HuH-7.5 (cell line): ENCODE measurements around the gene KCNMA1.

Source experiments
- DNase-seq: peaks from one replicate; pipeline ENCODE4 v3.0.0; 2011; ENCODE audit warnings: low spot score

The KCNMA1 gene

DNA sequence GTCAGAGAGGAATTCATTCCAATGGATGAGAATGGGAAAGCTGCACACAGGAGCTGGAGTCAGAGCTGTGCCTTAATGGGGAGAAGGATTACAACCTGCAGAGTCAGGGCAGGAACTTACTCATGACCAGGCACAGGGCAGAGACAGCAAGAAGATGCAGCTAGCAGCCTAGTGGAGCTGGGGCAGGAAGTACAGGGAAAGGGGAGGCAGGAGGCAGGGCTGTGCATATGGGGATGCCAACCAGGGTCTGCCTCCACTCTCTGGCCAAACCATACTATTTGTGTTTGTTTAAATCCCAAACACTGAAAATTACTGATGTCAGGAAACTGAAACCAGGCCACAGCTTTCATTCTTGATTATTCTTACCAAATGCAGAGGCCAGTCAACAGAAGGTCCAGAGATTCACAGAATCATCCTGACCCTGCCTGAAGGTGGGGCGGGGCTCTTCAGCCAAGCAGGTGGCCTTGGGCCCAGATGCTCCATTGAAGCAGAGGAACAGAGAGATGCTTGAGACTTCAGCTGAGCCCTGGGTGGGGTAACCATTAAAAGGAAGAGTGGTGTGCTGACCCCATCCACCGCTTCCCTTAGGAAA lies 461.9 kb downstream of the KCNMA1 start:
- DNase-seq: no peak

DNA sequence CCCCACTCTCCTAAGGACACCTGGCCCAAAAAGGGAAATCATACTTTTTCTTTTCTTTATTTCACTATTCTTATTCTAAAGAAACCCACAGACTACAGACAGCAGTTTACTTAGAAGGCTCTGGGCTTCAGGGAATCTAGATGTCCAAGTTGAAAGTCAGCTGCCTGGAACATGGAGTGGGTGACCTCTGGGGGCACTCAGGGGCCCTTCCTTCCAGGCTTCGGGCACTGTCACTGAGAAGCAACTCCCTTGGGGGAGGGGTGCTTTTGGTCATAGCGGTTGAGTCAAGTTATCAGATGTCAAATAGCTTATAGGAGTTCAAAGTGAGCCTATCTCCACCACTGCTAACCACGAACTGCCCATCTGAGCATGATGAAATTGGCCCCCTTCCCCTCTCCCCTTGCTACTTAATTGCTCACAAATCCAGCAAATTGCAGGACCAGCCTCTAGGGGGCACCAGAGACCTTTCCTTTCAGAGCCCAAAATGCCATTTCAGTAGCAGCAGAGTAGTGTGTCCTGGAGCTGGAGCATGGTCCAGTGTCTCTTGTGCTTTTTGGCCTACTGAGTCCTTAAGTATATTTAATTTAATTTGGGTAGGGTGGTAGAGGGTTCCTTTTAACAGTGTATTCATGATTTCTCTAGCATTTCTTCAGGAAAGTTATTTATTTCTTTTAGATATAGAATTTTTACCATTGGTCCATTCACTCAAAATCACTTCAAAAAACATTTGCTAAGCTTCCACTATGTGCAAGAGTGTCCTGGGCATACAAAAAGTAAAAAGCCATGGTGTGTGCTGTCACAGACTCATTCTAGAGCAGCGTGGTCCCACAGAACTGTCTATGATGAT lies 463.8 kb downstream of the KCNMA1 start:
- peak; percentile 25 for DNase-seq

DNA sequence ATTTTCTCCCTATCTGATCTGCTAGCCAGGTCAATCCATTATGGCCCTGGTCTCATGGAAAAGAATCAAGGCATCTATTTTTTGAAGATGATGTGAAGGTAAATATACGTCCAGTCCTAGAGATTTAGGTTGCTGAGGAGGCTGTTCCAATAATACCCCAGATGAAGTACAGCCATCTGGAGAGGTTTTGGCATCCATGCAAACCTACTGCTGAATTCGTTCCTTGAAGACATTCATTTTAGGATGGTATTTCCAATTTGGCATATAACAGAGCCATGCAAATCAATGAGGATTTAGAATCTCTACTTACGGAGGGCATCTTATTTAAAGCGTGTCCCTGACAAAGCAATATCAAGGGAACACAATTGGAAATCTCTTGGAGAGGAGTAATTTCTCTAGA lies 465.5 kb downstream of the KCNMA1 start:
- DNase-seq: no peak

DNA sequence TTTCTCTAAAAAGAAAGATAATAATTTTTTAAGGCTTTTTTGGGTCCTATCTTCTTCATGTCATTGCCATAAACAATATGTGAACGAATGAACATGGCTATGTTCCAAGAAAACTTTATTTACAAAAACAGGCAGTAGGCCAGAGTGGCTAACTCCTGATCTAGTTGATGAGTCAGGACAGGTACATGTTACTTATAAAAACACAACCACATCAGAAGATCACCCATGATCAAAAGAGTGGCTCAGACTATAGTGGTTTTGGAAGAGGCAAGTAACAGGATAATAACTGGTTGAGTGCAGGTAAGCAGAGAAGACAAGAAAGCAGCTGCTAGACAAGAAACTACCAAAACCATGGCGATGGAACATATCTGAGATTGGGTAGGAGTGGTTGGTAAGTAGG lies 468.7 kb downstream of the KCNMA1 start:
- DNase-seq: no peak

DNA sequence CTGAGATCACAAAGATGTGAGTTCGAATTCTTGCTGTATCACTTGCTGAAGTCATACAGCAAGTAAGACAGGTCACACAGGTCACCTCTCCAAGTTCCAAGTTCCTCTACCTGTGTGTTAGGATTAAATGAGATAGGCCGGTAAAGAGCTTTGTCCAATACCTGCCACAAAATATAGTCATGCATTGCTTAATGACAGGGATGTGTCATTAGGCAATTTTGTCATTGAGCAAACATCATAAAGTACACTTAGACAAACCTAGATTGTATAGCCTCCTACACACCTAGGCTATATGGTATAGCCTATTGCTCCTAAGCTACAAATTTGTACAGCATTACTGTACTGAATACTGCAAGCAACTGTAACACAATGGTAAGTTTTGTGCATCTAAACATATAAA lies 469.4 kb downstream of the KCNMA1 start:
- DNase-seq: no peak

DNA sequence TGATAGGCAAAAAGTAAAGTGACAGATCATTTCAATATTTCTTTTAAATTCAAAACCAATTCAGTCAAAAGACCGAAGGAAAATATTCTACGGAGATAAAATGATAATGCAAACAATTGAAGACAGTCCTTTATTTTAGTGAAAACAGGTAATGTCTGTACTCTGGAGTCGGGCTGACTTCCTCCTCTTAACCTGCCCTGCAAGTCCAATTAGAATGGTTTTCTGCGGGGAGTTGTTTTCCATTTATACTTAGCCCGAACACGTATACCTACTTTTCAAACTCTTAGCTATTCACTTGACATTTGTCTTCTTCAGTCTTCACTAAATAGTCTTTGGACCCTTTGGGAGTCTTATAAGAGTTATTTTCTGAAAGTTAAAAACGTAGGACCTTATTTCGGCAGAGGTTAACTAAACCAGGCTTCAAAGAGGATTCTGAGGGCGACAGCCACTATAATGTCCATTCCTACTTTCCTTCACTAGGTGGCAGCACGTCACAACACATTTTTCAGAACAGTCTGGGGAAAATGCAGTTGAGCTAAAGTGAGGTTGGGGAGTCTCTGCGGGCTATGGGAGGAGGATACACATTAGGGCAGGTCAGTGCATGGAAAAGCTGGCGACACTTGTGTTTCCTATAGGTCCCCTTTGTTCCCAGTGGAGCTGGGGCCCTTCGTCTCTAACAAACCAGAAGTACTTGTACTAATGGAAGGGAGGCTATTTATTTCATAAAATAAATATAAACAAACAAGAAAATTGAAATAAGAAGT lies 472.0 kb downstream of the KCNMA1 start:
- DNase-seq: peak; percentile 11

DNA sequence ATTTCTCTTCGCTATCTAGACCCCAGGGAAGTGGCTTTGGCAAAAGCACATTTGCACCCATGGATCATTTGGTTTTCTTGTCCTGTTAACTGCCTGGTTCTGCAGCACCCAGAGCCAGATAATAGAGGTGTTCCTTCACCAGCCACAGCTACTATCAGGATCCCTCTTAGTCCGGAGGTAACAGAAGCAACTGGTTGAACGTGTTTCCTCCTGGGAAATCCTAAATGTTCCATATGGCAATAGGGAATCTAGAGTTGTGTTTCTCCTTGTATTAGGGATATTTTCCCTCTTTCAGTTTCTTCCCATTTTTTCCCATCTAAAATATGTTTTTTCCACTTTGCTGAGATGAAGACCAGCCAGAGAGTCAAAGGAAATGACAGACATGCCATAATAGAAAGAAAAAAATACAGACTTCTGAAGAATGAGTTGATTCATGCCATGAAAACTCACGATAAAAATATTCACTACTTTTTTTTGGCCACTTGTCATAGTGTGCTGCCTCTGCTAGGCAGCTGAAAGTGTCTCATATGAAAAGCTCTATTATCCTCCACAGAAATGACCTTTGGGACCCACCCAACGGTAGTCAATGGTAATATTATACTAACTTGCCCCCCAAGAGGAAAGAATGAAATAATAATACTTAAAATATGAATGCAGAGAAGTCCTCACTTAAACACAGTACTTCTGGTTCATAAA lies 472.8 kb downstream of the KCNMA1 start:
- DNase-seq: no peak

DNA sequence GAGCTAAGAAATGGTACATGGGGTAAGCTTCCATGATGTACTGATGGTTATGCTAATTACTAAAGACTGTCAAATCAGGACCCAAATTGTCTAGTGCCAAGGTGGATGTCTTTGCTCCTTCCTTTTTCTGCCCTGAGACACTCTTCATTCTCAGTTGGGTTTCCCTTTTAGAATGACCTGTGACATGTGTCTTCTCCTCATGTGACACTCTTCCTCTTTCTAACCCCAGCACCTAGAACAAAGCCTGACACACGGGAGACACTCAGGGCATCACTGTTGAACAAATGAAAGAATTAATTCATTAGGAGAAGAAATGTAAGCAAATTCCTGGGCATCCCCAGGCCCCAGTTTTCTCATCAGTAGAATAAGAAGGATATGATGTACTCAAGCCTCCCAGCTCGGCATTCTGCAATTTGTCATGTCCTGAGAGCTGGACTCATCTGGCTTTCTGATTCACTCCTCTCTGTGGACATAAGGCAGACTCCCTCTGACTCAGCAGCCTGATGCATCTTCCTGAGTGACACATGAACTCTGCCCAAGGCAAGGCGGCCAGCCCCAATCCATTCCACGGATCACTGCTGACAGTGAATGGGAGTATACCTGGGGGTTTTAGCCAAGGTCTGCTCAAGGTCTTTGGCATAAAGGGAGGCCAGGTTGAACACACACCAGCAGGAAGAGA lies 473.8 kb downstream of the KCNMA1 start:
- DNase-seq: no peak

DNA sequence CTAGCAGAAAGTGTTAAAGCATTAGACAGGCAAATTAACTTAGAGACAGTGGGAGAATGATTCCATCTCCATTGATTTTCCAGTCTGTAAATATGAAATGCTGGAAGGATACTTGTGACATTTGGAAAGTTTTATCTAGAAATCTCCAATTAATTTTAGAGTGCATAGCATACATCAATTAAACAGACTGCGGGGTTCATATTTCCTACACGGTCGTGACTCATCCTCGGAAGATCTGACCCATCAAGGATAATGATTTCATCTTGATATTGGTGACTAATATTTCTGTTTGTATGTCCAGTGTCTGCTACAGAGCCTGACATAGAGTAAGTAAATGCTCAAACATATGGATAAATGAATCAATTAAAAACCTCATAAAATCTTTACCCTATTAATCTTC lies 474.9 kb downstream of the KCNMA1 start:
- DNase-seq: no peak

DNA sequence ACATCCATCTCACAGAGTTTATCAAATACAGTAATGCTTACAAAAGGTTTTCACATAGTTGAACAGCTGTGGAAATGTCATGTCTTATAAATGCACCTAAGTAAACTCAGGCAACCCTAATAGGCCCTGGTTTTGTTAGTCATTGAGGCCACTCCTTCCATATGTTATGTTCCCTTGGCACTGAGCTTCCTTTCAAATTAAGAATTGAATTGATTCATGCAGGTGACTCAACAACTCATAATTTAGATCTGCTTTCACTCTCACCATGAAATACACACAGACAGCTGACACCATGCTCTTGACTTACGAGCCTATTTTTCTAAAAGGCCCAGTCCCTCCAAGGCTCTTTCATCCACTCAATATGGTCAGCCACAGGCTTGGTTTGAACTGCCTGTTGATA lies 476.9 kb downstream of the KCNMA1 start:
- DNase-seq: no peak

DNA sequence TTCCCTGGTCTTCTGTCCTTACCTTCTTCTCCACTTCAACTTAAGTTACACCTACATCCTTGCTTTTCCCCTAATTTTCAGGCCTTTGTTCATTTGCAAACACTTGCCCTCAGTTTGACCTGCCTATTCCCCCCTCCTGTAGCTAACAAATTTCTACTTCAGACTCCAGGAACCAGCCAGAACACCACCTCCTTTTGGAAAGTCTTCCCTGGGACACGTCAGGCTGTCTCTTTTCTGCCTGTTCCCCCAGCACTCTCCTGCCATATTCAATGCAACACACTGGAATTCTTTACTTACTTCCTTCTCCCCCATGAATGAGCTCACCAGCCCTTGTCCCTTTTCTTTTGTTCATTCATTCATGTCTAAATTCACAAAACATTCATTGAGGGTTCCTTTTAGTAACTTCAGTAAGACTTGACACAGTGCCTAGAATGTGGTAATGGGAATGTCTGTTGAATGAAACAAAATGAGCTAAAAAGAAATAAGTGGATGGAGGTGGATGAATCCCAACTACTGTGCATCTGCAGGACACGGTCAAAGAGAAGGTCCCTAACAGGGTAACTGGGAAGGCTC lies 478.0 kb downstream of the KCNMA1 start:
- DNase-seq: no peak

DNA sequence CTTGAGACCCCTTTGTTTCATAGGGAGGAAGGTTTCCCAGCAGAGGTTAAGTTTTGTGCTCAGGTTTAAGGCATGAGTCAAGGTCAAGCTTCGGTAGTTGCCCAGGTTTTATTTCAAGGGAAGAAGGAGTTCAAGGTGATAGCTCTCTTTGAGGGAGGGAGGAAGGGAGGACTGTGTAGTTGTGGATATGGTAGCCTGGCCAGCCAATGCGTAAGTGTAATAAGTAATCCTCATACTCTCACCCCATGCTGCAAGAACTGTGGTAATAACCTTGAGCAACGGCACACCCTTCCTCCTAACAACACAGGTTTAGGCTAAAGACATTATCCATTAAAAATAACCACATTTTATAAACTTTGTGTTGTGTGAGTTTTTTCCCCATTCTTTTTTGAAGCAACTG lies 478.9 kb downstream of the KCNMA1 start:
- DNase-seq: no peak

DNA sequence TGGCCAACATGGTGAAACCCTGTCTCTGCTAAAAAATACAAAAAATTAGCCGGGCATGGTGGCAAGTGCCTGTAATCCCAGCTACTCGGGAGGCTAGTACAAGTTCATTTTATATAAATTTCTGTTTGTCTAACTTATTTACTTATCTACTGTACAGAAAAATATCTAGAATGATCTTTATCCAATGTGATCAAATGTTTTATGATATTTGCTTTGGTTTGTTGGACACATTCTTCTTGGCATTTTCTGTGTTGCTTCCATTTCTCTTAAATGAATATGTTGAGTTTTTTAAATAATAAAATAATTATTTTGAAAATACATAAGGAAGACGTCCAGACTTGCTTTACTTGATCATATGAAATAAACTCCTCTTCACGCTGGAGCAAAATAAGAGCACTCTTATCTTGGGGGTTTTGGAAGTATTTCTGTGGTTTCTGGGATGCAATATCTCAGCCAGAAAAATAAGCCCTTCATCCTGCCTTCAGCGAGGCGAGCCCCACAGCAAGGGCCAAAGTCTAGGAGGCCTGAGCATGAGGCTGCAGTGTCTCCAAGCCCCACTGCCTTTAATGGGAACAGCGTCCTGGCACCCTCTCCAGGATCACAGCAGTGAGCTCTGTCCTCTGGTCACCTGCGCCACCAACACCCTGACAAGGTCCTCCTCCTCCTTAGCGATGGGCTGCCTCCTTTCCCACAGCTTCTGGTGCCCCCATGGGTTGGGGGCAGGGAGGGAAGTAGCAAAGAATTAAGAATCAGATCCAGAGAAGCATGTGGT lies 480.2 kb downstream of the KCNMA1 start:
- DNase-seq: no peak

DNA sequence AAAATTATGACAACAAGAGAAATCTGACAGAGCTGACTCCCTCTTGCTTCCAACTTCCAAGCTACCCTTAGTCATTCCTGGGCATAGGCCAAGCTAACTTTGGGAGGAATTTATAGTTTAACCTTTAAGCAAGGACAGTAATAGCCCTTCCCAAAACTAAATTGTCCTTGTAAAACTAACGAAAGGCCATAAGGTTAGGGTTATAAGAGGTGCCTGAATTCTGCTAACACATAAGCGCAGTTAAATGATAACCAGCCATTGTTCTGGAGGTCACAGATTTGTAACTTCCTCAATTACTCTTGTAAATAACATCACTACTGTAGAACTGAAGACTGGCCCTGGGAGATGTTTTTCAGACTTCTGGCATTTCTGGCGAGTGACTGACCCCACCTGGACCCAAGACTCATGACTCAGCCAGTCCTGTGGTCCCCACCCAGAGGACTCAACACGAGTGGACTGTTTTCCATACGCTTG lies 481.2 kb downstream of the KCNMA1 start:
- no peak for DNase-seq

DNA sequence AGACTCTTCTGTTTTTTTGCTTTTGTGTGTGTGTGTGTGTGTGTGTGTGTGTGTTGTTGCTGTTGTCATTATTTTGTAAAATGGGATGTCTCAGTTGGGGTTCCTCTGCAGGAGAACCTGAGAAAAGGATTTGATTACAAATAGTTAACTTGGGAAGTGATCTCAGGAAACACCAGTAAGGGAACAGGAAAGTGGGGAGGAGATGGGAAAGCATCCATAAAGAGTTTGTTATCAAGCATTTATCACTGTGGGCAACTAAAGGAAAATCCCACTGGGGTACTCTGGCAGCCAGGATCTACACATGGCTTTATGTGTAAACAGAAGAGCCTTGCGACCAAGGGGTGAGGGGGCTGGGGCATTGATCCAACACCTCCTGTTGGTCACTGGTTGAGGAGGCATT lies 485.4 kb downstream of the KCNMA1 start:
- no peak for DNase-seq

DNA sequence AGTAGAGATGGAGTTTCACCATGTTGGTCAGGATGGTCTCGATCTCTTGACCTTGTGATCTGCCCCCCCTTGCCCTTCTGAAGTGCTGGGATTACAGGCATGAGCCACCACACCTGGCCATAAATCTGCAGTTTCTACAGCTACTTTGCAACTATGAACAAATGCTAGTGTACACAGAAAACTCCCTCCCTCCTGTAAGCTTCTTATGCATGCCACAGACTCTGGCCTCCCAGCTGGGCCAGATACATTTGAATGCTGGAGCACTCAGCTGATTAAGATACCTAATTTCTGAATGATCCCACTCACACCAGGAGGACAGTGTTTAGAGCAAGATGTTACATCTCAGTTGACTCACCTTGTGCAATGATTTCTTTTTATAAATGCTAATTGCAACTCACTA lies 486.2 kb downstream of the KCNMA1 start:
- no peak for DNase-seq

DNA sequence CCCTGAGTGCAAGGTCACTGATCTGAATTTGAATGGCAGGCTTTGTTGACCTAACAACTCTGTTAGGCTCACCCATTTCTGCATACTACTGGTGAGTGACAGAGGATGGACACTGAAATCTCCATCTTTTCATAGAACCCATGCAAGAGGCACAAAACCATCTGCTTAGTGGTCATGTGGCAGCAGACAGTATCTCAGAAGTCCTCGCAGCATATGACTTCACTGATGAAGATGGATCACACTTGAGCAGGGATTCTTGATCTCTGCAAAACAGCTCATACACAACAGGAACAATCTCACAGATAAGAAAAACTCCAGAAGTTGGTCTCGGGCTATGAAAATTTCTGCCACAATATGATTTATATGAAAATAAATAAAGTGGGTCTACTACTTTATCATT lies 487.9 kb downstream of the KCNMA1 start:
- DNase-seq: no peak

DNA sequence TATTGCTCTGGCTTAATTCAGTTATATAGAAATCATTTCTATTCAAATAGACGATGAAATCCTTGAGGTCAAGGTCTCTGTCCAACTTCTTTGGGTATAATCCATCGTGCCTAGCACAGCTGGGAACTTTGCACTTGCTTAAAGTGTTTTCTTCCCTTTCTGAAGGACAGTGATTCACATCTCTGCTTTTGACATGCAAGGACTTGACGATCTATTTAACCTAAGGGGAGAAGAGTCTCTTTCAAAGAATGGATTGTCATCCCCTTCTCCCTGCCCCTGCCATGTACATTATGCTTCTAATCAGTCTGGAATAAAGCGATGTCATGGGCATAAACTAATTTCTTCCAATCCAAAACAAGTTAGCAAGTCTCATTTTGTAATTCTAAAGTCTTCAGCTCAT lies 488.6 kb downstream of the KCNMA1 start:
- no peak for DNase-seq

DNA sequence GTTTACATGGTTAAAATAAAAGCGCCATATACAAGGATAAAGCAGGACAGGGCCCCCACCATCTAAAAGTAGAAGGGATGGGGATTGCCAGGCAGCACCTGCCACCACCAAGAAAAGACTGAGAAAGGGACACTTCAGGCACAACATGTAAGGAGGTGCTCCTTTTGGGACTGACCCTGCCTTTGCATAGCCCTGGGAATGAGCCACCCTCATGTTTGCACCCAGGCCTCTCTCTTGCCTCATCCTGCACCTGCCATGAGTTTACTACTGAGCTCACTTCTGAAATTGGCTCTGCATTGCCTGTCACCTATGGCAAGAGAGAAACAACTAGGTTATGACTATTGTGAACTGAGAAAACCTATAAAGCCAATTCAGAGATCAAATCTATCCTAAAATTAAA lies 489.7 kb downstream of the KCNMA1 start:
- DNase-seq: no peak

DNA sequence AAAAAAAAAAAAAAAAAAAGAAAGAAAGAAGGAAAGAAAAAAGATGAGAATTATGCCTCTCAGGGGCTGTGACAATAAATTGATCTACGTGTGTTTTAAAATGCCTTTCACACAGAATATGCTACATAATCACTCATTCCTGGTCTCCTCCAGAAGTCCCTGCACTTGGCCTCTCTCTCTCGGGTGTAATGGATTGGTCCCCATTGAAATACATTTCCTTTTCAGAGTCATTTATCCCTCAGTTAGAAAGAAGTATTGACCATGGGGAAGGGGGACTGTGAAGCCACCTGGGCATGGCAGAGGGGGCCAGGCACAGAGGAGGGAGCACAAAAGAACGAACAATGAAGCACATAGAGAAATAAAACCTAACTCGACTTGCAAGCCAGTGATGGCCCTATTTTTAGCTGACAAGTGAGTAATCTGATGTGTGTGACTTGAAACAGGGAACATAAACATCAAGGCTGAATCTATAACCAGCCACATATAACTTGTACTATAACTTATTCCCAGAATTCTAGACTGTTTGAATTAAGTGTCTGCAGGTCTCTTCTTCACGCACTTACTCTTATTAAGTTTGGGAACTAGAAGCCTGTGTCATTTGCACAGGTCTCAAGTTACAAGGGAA lies 490.8 kb downstream of the KCNMA1 start:
- no peak for DNase-seq
